Mucosa of rectum (tissue), 2 donors: ENCODE data around the gene NLGN2.

Source experiments
- H3K27ac ChIP-seq, 2 donors: one replicate each; pipeline ENCODE4 v1.7.0; 2013; ENCODE audit warnings: inconsistent platforms in 2 of 2, low read depth in 2 of 2, low read length in 2 of 2
- H3K27me3 ChIP-seq, 2 donors: one replicate each; pipeline ENCODE4 v1.7.0; 2013; ENCODE audit warnings: low read length in 2 of 2; ENCODE audit not compliant: control insufficient read depth in 2 of 2, insufficient read depth in 2 of 2
- H3K36me3 ChIP-seq, 2 donors: one replicate each; pipeline ENCODE4 v1.7.0; 2013; ENCODE audit warnings: low read length in 2 of 2; ENCODE audit not compliant: control insufficient read depth in 2 of 2, insufficient read depth in 2 of 2
- H3K4me1 ChIP-seq, 2 donors: one replicate each; pipeline ENCODE4 v1.7.0; 2013; ENCODE audit warnings: low read length in 2 of 2, mild to moderate bottlenecking in 1 of 2; ENCODE audit not compliant: control insufficient read depth in 2 of 2, insufficient read depth in 2 of 2
- H3K4me3 ChIP-seq, 2 donors: one replicate each; pipeline ENCODE4 v1.7.0; 2013; ENCODE audit warnings: low read length in 2 of 2
- H3K9ac ChIP-seq, 2 donors: one replicate each; pipeline ENCODE4 v1.7.0; 2013; ENCODE audit warnings: low read length in 2 of 2, low read depth in 1 of 2, mild to moderate bottlenecking in 1 of 2
- H3K9me3 ChIP-seq, 2 donors: one replicate each; pipeline ENCODE4 v1.7.0; 2013; ENCODE audit warnings: low read length in 2 of 2; ENCODE audit not compliant: control insufficient read depth in 2 of 2
- donor health status: healthy.
- donor health status: Normal muscosa, but diverticular disease.

Gene NLGN2

DNA sequence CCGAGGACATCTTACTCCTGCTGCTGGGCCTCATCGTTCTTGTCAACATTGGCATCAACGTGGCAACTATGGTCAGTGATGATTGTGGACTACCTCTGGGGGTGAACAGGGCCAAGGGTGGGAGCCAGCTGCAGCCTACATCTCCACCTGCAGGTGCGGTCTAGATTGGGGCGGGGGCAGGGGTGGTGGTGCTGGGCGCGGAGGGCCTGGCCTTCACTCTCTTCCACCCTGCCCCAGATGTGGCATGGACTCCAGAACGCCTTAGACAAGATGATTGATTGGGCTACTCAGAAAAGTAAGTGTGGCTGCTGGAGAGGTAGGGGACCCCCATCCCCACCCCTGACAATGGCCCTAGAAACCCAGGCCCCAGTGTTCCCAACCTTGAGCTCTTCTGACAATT is 18.1 kb downstream of the NLGN2 start:
- no peaks in the 10 kb centered on the region for H3K4me1 ChIP-seq
- no peaks in the 10 kb centered on the region for H3K9me3 ChIP-seq
- H3K4me3 ChIP-seq = no peak overlapping the region
- no peak overlapping the region for H3K27ac ChIP-seq
- no peaks in the 10 kb centered on the region for H3K36me3 ChIP-seq
- H3K27me3 ChIP-seq = no peaks in the 10 kb centered on the region
- H3K9ac ChIP-seq = no peak overlapping the region

DNA sequence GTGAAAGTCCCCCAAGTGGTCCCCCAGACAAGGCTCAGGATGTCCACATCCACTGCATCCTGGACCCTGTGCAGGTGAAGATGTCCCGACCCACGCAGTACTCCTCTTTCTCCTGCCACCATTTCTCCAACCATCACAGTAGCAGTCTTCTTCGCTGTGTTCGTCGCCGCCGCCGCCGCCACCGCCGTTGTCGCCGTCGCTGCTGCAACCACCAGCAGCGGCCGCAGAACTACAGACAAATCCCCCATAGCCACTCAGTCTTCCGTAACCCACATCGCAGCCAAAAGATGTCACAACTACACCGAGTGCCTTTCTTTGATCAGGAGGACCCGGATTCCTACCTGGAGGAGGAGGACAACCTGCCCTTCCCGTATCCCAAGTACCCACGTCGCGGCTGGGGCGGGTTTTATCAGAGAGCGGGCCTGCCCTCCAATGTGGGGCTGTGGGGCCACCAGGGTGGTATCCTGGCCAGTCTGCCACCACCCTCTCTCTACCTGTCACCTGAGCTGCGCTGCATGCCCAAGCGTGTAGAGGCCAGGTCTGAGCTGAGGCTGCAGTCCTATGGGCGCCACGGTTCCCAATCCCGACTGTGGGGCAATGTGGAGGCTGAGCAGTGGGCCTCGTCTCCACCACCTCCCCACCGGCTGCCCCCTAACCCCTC is 18.7 kb downstream of the NLGN2 start:
- no peak overlapping the region for H3K9ac ChIP-seq
- no peak overlapping the region for H3K4me3 ChIP-seq
- no peaks in the 10 kb centered on the region for H3K4me1 ChIP-seq
- no peak overlapping the region for H3K27ac ChIP-seq
- no peaks in the 10 kb centered on the region for H3K9me3 ChIP-seq
- H3K27me3 ChIP-seq = no peaks in the 10 kb centered on the region
- H3K36me3 ChIP-seq = no peaks in the 10 kb centered on the region

DNA sequence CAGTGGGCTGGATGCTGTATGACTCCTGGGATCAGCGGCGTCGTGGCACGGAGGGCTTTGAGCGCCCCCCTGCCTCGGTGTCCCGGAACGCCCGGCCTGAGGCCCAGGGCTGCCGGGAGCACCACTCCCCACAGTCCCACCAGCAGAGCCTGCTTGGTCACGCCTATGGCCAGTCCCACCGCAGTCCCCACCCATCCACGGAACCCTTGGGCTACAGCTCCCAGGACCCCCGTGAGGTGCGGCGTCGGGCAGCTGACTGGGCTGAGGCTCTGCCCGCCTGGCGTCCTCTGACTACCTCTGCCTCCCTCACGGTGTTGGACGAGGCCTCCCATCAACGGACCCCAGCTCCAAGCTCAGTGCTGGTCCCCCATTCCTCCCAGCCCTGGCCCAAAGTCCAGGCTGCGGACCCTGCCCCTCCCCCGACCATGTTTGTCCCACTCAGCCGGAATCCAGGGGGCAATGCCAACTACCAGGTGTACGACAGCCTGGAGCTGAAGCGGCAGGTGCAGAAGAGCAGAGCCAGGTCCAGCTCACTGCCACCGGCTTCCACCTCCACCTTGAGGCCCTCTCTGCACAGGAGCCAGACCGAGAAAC is 19.3 kb downstream of the NLGN2 start:
- Histone ChIP-seq H3K4me1 (no peaks in the 10 kb centered on the region), H3K36me3 (no peaks in the 10 kb centered on the region), H3K27ac (no peak overlapping the region), H3K9me3 (no peaks in the 10 kb centered on the region), H3K4me3 (no peak overlapping the region), H3K9ac (no peak overlapping the region), H3K27me3 (no peaks in the 10 kb centered on the region)

GRCh38 chr17:7427549-7427948 is 19.9 kb downstream of the NLGN2 start:
- Histone ChIP-seq H3K27ac (no peak overlapping the region), H3K9ac (no peak overlapping the region), H3K27me3 (no peaks in the 10 kb centered on the region), H3K4me3 (no peak overlapping the region), H3K36me3 (no peaks in the 10 kb centered on the region), H3K4me1 (no peaks in the 10 kb centered on the region), H3K9me3 (no peaks in the 10 kb centered on the region)

DNA sequence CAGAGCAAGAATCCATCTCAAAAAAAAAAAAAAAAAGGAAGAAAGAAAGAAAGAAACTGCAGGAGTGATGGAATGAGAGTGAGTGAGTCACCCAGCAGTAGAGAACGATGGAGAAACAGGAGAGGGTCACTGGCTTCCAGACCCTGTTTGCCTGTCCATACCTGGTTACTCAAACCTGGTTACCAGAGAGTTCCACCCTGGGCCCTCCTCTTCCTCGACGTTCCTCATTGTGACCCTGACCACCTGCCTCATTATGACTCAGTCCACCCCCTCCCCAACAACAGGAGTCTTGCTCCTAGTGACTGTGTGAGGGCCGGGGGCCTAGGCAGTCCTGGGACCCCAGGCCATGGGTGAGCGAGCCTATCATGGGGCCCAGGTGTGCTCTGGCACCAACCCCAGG is 20.9 kb downstream of the NLGN2 start, which contains the start of gene SPEM3:
Gene SPEM3 (plus strand): TSS at position 301 of the 400 bp plus-strand sequence. CDS start 46 bp downstream, at position 347.
- H3K27me3 ChIP-seq = no peaks in the 10 kb centered on the region
- H3K9me3 ChIP-seq = no peaks in the 10 kb centered on the region
- no peak within 1 kb of the TSS for H3K9ac ChIP-seq
- no peaks in the 10 kb centered on the region for H3K36me3 ChIP-seq
- H3K4me1 ChIP-seq = no peaks in the 10 kb centered on the region
- H3K4me3 ChIP-seq = no peak within 1 kb of the TSS
- H3K27ac ChIP-seq = no peak within 1 kb of the TSS

DNA sequence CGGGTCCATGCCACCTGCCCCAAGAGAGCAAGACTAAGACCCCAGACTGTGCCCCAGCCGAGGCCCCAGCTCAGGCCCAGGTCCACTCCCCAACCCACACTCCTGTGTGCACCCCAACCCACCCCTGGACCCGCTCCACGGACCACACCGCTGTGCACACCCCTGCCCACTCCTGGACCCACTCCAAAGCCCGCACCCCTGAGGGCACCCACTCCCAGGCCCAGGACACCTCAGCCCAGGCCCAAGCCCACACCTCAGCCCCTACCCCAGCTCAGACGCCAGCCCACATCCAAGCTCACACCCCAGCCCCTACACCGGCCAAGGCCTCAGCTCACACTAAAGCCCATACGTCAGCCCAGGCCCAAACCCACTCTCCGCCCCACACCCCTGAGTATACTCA is 22.1 kb downstream of the NLGN2 start:
- Histone ChIP-seq H3K9ac (no peak overlapping the region), H3K27ac (no peak overlapping the region), H3K9me3 (no peaks in the 10 kb centered on the region), H3K4me3 (no peak overlapping the region), H3K4me1 (no peaks in the 10 kb centered on the region), H3K36me3 (no peaks in the 10 kb centered on the region), H3K27me3 (no peaks in the 10 kb centered on the region)

GRCh38 chr17:7431231-7431630 is 23.6 kb downstream of the NLGN2 start:
- H3K9ac ChIP-seq = no peak overlapping the region
- H3K9me3 ChIP-seq = no peaks in the 10 kb centered on the region
- H3K36me3 ChIP-seq = no peaks in the 10 kb centered on the region
- H3K27me3 ChIP-seq = no peaks in the 10 kb centered on the region
- no peak overlapping the region for H3K27ac ChIP-seq
- H3K4me1 ChIP-seq = peaks cover 5 to 6% of the 10 kb centered on the region in 2 donors
- no peak overlapping the region for H3K4me3 ChIP-seq

DNA sequence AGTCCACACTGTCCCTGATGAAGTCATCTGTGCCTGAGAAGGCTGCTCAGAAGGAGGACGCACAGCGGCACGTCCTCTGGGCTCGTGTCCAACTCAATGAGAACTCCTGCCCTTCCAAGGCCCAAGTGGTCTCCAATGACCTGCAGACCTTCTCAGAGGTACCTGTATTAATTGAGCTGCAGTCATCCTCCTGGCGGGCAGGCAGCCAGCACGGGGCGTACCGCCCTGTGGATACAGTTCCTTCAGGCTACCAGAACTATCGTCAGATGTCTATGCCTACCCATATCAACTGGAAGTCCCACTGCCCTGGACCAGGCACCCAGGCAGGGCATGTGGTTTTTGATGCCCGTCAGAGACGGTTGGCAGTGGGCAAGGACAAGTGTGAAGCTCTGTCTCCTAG is 24.7 kb downstream of the NLGN2 start:
- no peaks in the 10 kb centered on the region for H3K9me3 ChIP-seq

DNA sequence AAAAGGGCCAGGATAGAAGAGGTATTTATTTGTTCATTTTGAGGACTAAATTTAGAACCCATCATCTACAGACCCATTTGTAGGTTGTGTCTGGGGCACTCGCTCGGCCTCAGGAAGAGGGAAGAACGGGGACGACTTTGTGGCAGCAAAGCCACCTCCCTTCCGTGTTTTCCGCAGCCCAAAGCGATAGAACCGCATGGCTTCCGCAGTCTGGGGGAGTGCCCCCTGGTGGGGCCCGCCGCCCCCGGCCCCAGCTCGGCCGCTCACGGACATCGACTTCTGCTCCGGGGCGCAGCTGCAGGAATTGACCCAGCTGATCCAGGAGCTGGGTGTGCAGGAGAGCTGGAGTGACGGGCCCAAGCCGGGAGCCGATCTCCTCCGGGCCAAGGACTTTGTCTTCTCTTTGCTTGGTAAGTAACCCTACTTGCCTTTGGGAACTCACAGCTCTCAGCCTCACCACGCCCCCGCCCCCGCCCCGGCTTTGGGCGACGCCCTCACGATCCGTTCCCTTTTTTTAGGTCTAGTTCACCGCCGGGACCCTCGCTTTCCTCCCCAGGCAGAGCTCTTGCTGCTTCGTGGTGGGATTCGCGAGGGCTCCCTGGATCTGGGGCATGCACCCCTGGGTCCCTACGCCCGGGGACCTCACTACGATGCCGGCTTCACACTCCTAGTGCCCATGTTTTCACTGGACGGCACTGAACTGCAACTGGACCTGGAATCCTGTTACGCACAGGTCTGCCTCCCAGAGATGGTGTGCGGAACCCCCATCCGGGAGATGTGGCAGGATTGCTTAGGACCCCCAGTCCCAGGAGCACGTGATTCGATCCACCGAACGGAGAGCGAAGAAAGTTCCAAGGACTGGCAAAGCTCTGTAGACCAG is 28.3 kb downstream of the NLGN2 start:
- Histone ChIP-seq H3K27ac (peak overlapping the region; percentile 90), H3K4me3 (peak overlapping the region; percentile 83 to 92), H3K4me1 (peaks cover 24 to 43% of the 10 kb centered on the region in 2 donors), H3K27me3 (peaks cover 11 to 19% of the 10 kb centered on the region in 2 donors), H3K9ac (peak overlapping the region; percentile 87), H3K9me3 (no peaks in the 10 kb centered on the region), H3K36me3 (no peaks in the 10 kb centered on the region)

More for the DNA sequence above, 24.7 kb downstream of the NLGN2 start:
- H3K4me1 ChIP-seq = peaks cover 12 to 16% of the 10 kb centered on the region in 2 donors
- H3K4me3 ChIP-seq = no peak overlapping the region
- no peak overlapping the region for H3K9ac ChIP-seq
- H3K27ac ChIP-seq = no peak overlapping the region
- no peaks in the 10 kb centered on the region for H3K27me3 ChIP-seq
- no peaks in the 10 kb centered on the region for H3K36me3 ChIP-seq
